ENCODE results near the gene SMCO2.

The SMCO2 gene

GRCh38 chr12:27499377-27499776 is 52.8 kb downstream of the SMCO2 start:
- no peak for DNase-seq (ENCODE audit: low spot score)

- DNase-seq (ENCODE audit: low spot score): no peak
These were observed 54.0 kb downstream of the SMCO2 start for GRCh38 chr12:27500546-27500945.

GRCh38 chr12:27502021-27502435 is 55.5 kb downstream of the SMCO2 start:
- peak; percentile 74 for DNase-seq (ENCODE audit: low spot score)

DNA sequence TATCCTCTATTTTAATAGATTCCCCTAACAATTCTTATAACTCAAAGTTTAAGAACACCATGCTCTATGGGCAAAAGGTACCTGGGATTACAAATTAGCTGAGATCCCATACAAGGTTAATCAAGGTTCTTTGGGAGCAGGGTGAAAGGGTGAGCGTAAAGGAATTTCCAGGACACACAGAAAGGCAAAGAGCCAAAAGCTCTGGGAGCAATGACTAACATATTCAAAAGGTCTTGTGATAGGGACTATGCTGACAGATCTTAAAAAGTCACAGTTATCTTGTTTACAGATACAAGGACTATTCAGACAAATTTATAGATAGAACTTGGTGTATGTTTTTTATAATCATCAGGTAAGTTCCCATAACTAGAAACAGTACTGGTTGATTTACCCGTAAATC is 58.0 kb downstream of the SMCO2 start:
- DNase-seq (ENCODE audit: low spot score): no peak

DNA sequence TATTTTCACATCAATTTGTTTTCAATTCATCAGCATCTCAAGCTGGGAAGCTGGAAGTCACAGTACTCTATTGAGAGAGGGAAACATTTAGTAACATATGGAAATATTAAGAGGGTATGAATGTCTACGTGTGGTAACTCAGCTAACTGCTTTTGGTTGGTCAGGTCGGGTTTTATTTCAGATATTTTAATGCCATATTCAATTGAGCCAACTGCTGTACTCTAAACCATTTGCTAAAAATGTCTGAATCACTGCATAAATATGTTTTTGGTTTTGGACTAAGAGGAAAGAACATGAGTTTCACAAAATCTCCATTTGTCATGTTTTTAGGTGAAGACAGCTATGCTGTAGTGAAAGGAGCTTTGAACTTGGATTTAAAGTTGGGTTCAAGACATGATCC is 58.6 kb downstream of the SMCO2 start:
- no peak for DNase-seq (ENCODE audit: low spot score)

DNA sequence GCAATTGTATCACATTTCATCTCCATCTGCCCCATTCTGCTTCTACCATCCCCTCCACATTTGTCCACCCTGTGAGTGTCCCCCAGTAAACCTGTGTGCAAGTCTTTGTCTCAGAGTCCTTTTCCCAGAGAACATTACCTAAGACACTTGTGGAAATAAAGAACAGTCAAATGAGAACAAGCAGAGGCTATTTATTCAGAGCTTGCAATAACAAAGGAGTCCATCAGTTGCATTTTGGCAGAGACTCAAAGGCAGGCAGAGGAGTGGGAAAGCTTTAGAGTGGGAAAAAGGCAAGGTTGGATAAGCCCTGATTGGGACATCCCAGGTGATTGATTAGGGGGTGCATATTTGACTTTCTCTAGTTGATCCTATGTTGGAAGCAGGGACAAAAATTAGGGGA is 59.2 kb downstream of the SMCO2 start:
- DNase-seq (ENCODE audit: low spot score): no peak

- no peak for DNase-seq (ENCODE audit: low spot score)
These were observed 60.2 kb downstream of the SMCO2 start for GRCh38 chr12:27506645-27507189.

DNA sequence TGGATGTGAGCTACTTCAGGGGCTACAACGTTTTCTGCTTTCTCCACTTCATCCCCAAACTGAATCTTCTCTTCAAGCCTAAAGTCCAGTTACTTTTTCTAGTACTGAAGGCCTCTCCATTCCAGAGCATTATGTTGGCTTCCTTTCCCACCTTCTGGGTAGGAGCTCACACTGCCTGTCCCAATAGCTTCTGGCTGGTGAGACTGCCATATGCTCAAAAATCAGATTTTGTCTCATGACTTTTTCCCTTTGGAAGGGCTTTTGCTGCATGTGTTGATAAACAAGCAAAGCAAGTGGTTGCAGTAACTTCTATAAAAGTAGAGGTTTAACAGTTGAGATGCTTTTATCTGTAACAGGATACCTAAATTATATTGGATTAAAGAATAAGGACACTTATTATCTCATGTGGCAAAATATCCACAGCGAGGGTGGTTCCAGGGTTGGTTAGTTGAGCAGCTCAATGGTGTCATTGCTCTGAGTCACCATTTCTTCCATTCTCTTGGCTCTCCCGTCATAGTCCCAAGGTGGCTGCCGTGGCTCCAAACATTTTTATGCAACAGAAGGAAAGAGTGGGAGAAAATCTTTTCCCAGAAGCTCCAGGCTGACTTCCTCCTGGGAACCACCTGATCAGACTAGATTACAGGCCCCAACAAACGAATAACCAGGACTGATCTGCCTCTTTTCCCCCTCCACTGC is 62.3 kb downstream of the SMCO2 start:
- DNase-seq (ENCODE audit: low spot score): no peak

DNA sequence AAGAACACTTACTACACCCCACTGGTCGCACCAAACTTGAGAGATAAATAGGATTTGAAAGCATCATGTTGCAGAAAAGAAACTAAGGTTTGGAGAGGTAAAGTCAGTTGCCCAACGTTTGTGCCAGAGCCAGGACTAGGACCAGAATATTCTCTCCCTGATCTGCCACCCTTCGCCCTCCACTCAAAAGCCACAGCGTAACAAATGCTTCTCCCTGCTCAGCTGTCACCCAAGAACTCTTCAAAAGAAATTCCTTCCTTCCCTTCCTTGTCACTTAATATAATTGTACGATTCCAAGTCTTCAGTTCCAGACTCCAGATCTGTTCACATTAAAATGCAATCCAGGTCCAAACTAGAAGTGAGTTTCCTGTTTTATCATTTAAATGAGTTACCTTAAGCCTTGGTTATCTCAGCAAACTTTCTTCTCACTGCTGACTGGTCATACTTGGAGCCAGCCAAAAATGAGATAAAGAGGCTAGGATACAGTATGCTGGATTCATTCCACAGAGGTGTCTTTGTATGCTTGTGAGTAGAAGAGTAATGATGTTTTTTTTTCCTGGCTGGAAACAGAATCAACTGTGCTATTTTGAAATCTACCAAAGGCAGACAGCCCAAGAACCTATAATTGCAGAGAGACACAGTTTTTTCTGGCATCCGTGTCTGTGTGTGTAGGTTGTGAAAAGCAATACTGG is 64.6 kb downstream of the SMCO2 start:
- DNase-seq (ENCODE audit: low spot score): no peak

DNA sequence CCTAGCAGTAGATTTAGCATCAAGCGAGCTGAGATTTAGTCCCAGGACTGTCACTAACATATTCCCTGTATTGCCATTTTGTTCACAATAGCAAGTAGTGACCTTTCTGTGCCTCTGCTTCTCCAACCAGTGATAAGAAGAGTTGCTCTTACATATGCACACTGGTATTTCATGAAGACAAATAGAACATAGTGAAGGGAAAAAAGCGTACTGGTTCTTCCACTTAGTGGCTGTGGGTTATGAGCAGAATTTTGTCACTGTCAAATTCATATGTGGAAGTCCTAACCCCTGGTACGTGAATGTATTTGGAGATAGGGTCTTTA is 65.1 kb downstream of the SMCO2 start:
- DNase-seq (ENCODE audit: low spot score): no peak

GRCh38 chr12:27513155-27513824 is 66.8 kb downstream of the SMCO2 start:
- DNase-seq (ENCODE audit: low spot score): no peak

DNA sequence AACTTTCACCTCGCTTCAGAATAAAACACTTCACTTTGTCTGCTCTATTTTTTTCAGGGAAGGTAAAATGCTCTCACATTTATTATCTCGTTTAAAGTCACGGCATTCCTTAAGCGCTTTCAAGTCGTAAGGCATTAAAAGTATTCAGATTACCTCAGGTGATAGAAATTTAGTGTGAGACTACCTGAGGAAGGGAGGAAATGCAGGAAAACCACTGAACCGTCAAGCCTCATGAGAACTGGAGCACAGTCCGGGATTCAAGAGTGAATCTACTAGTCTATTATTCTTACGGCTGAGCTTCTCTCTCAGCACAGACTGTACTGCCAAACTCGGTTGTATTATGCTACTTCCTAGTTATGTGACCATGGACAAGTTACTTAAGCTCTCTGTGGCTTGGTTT is 69.1 kb downstream of the SMCO2 start:
- DNase-seq (ENCODE audit: low spot score): no peak

- no peak for DNase-seq (ENCODE audit: low spot score)
These were observed 70.1 kb downstream of the SMCO2 start for GRCh38 chr12:27516625-27517024.

GRCh38 chr12:27517546-27517945 is 71.0 kb downstream of the SMCO2 start:
- DNase-seq (ENCODE audit: low spot score): no peak

GRCh38 chr12:27517961-27518665 is 71.6 kb downstream of the SMCO2 start:
- DNase-seq (ENCODE audit: low spot score): no peak

GRCh38 chr12:27521066-27521465 is 74.5 kb downstream of the SMCO2 start:
- no peak for DNase-seq (ENCODE audit: low spot score)

GRCh38 chr12:27521981-27522380 is 75.4 kb downstream of the SMCO2 start:
- no peak for DNase-seq (ENCODE audit: low spot score)

DNA sequence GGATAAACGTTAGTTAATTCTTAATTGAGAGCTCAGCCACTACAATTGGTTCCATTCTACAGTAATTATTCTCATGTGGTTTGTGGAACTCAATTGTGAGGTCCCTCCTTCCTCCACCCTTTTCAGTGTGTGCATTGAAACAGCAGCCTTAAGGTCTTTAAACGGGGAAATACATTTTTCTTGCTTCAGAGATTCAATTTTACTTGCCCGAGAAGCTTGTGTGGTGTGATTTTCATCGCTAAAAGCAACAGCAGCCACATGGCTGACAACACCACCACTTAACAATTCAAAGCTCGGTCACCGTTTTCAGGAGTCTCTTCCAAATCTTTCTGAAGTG is 76.7 kb downstream of the SMCO2 start:
- DNase-seq (ENCODE audit: low spot score): no peak

- peak; percentile 98 for DNase-seq (ENCODE audit: low spot score)
These were observed 77.3 kb downstream of the SMCO2 start, which contains the start of gene PPFIBP1 for GRCh38 chr12:27523642-27524493. Gene PPFIBP1, plus strand, starts transcription at chr12:27524206. Its CDS starts 109,191 bp downstream, at chr12:27633397.

DNA sequence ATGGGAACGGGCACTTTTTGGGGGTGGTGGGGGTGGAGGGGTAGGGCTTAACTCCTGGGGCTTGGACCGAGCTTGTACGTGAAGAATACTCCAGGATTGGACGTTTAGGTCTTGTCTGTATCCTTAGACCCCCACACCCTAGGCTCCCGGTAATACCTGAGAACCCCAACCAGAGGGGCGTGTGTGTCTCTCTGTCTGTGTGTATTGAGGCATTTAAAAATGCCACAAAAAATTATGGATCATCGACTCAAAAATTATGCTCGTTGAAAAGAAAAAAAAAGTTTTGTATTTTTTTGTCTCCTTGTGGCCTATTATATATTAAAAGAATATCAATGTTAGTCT is 77.9 kb downstream of the SMCO2 start:
- no peak for DNase-seq (ENCODE audit: low spot score)

DNA sequence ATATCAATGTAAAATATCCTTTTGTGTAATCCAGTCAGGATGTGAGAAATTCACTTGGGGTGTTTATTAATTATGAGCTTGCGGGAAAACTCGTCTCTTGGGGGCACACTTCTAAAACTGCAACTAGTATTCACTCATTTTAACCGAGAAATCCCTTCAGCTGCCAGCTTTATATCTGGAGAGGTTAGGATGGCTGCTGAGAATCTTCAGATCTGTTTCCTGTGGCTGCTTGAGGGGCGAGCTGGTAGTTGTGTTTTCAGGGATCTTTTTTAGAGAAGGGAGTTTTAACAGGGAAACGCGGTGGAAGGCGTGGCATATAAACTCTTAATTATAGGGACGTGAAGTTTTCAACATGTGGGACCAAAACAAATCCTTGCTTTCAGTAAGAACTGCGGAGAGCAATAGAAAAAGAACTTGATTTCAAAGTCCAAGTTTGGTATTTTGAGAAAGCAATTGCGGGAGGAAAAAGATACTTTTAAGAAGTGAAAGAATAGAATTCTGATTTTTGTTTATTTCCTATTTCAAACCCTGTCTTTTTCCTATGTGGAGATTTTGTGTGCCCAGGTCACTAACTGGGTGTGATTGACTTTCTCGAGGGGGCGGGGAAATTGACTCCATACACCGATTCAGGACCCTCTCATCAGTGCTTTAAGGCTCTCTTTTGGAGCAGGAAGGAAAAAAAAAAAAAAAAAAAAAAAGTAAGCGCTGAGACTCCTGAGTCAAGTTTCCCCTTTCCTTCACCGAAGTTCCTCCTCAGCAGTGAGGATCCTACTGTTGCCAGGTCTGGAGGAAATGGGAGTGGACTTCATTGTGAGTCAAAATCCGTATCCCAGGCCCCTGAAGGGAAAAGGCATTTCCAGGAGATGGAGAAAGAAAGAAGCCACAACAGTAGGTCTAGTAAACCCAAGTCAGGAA is 78.6 kb downstream of the SMCO2 start:
- DNase-seq (ENCODE audit: low spot score): no peak

All from activated CD4-positive, alpha-beta T cell treated with anti-CD3 and anti-CD28 coated beads, Interleukin-2, Interleukin-4, amounts not matched to agents 100 ng/mL and 50 ng/mL, durations not matched to agents 16 hours and 8 hours (primary cell).